NCI-H526 (cell line): ENCODE measurements around the gene RPAP3.
A peak's percentile ranks its signal among the peaks of the same experiment; 100 is the strongest.

Source experiments
- DNase-seq, 2 experiments: peaks; one replicate each; lab custom pipeline; 2025; lab: John Stamatoyannopoulos, UW

Gene RPAP3

DNA sequence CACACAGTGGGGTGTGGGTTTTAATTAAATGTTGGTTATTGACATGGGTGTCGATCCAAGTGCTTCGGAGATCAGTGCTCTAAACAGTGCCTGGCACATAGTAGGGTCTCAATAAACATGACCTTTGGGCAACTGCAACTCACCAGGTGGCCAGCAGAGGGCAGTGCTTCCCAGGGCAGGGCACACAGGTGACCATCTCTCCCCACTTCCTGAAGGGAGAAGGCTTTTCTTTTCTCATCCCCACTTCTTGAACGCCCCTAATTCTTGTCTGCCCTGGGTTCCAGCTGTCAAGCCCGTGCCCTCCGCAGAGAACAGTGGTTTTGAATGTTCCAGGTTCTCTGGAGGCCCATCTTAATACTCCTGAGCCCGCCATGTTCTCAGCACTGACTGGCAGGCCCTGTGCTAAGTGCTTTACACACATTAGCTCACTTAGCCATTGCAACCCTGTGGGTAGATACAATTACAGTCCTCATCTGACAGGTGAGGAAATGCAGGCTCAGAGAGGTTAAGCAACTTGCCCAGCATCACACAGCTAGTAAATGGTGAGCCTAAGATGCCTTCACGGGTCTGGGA lies 36.5 kb upstream of the RPAP3 start:
- DNase-seq: peak; percentile 5 to 30

- DNase-seq: no peak
Observed at GRCh38 chr12:47741340-47741703, 35.5 kb upstream of the RPAP3 start.

DNA sequence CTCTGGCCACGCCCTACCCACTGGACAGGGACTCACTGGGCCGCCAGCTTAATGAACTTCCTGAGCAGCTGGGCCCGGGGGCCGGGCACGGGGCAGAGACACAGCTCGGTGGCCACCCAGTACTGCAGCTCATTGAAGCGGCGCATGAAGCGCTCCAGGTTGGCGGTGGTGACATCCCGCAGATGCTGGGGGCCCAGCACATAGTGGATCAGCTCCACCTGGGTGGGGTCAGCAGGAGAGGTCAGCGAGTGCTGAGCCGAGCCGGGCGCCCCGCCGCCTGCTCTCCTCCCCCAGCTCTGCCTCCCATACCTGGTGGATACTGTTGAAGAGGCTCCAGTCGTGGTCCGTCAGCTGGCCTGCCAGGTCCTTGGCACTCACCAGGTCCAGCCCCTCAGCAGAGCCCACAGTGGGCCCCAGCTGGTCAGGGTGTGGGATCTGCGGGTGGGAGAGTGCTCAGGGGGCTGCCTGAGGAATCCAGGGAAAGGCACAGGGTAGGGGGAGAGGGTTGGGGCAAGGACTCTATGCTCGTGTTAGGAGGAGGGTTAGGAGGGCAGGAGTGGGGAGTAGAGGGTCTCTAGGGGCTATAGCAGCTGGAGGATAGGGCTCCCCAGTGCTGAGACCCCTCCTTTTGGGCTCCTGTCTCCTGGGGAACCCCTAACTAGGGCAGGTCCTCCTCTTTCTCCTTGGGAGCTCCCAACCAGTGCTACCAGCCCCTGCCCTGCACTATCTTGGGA lies 34.9 kb upstream of the RPAP3 start:
- no peak for DNase-seq

DNA sequence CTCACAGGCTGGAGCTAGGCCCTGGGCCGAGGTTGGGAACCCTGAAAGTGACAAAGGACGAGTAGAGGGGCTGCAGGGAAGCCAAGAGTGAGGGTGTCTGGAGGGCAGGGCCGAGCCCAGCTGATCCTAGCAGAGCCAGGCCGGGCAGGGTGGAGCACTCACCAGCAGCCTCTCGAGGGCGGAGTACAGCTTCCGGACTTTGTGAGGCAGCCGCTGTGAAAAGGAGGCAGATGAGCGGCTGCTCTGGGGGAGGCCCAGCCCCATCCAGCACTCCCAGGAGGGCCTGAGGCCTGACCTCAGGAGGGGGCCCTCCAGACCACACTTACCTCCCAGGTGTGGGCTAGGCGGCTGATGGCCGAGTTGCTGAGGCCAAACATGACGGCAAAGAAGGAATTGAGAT lies 34.1 kb upstream of the RPAP3 start:
- DNase-seq: no peak

DNA sequence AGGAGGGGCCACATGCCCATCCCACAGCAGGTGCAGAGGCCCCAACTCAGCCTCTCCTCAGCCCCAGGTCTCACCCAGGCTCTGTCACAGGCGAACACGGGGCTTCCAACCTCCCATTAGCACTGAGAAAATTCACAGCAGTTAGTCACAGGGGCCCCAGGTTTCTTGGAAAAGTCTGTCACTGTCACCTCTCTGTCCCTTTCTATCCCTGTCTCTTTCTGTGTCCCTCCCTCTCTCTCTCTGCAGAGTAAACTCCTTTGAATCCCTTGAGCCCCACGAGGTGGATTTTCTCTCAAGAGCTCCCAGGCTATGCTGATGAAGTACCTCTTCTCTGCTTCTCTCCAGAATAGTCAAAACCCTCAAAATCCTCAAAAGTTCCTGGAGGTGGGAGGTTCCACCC lies 33.5 kb upstream of the RPAP3 start:
- DNase-seq: no peak

GRCh38 chr12:47737936-47738594 lies 32.2 kb upstream of the RPAP3 start:
- no peak for DNase-seq

DNA sequence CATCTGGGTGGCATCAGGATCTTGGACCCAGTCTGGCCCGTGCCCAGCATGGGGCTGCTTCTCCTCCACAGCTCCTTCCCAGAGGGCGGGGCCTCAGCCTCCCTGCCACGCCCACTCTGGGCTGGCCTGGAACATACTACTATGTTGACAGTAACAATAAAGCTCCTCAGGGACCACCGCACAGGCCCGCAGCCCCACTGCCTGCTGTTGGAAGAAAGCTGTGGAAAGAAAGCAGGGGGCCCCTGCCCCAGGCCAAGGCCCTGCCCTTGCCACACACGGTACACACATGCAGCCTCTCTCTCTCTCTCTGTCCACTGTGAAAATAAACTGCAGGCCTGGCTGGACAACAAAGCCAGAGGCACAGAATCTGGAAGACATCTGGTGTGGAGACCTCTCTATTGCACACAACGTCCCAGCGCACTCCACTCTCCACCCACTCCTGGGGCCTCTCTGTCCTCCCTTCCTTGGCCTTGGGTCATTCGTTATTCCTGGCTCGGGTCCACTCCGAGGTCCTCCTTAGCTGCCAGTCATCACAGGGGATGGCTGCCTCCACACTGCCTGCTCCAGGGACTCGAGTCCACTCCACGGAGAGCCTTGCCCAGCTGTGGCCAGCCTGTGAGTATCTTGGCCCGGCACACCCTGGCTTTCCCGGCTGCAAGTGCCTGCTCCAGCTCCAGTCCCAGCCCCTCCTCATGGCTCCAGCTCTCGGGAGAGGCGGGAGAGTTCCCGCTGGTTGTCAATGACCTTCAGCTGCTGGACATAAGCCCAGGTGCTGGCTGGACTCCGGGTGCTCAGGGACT lies 31.2 kb upstream of the RPAP3 start:
- no peak for DNase-seq

DNA sequence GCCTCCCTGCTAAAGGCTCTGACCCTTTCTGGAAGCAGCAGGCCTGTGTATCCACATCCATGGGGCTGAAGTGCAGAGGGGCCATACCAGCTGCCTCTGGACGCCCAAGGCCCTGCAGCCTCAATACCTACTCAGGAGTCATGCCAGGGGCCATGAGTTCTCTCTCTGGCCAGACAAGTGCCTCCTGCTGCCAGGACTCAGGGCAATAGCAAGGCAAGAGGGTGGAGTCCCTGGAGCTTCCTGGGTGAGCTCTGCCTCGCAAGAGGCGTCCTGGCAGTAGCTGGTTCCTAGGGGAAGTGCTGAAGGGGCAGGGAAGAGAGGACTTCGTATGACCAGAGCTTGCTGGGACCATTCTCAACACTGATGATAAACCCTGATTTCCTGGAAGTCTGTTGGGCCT lies 30.4 kb upstream of the RPAP3 start:
- DNase-seq: no peak

DNA sequence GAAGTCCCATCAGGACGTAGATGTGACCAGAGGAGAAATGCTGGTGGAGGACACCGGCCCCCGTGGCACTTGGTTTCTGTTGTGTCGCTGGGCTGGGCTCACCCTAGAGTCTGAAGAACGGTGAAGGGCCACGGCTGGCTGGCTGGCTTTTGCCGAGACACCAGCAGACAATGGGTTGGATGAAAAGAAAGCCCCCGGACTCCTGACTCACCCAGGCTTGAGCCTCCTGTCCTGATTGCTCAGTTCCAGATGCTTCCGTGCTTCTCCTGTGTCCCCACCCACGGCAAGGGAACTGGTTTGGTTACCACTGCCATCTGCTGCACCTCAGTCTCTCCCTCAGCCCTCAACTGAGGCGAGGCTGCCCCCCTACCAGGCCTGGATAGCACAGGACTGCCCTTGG lies 29.8 kb upstream of the RPAP3 start:
- DNase-seq: no peak

GRCh38 chr12:47734725-47735480 lies 29.1 kb upstream of the RPAP3 start:
- no peak for DNase-seq

DNA sequence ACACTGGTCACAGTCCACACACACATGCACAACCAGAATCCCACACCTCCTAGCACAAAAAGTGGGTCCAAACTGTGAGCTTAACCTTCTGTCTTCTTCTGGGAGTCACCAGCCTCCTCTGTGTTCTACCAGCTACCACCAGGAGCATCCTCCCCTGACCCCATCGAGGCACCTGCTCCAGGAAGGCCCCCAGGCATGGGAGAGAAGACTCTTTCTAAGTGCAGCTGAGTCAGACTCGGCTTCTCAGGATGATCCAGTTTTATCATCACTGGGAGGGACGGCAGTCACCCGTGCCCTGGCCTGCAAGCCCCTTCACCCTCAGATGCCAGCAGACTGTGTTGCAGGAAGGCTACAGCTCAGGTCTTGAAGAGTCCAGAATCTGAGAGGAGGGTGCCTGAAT lies 27.3 kb upstream of the RPAP3 start:
- DNase-seq: no peak

DNA sequence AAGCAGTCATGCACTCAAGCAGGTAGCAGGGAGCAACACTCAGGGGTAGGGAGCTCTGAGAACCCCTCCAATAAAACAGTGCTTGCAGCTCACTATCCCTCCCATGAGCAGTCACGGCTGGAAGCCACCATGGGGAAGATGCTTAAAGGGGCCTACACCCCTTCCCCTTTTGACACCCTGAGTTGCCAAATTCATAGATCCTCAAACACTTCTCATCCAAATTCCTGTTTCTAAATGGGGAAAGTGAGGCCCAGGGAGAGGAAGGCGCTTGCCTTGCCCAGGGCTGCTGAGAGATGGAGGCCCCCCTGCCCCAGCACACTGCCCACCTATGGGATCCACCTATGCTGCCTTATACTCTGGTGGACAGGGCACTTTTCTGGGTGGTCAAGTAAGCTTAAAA lies 26.7 kb upstream of the RPAP3 start:
- no peak for DNase-seq

- no peak for DNase-seq
Observed at GRCh38 chr12:47731723-47732122, 25.9 kb upstream of the RPAP3 start.

DNA sequence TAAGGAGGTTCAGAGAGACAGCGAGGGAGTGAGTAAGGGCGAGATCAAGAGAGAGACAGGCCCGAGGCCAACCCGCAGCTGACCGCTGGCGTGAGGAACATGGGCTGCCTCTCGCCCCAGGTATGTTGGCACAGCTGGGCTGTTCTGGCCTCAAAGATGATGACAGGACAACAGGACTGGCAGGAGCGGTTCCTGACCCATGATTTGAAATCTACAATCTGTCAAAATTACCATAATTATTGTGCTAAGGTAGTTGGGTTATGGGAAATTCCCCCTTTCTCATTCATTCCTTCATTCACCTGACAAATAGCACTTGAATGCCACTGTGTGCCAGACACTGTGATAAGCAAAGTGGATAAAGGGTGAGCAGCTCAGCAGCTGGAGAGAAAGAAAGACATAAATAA lies 24.5 kb upstream of the RPAP3 start:
- no peak for DNase-seq

DNA sequence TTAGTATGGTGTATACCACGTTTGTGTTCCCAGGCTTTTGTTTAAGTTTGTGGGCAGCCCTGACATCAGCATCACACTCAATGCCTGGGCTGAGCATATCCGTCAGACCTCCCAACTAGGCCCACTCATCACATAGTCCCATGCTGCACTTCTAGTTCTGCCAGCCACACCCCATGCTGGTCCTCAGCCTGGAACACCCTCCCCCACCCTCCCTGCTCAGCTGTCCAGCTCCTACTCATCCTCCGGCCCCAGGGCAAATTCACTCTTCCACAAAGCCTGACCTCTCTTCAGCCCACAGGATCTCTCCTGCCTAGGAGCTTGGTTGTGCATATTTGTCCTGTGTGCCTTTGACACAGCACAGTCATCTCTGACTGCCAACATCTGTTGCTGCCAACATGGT lies 23.4 kb upstream of the RPAP3 start:
- no peak for DNase-seq

DNA sequence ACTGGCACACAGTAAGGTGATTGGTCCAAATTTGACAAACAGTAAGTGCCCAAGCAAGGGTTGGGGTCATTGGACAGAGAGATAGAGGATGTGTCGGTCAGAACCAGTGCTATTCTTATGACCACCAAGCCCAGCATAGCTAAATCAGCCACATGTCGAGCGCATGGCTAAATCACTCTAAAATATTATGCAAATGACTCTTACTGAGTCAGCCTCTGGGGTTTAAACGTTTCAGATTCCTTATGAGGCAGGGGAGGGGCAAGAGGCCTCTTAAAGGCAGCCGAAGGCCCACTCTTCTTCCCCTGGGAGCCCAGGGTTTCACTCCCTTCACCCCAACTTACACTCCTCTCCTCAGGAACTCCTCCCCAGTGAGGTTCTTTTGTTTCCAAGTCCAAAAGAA lies 20.1 kb upstream of the RPAP3 start:
- DNase-seq: peak; percentile 40 to 57

DNA sequence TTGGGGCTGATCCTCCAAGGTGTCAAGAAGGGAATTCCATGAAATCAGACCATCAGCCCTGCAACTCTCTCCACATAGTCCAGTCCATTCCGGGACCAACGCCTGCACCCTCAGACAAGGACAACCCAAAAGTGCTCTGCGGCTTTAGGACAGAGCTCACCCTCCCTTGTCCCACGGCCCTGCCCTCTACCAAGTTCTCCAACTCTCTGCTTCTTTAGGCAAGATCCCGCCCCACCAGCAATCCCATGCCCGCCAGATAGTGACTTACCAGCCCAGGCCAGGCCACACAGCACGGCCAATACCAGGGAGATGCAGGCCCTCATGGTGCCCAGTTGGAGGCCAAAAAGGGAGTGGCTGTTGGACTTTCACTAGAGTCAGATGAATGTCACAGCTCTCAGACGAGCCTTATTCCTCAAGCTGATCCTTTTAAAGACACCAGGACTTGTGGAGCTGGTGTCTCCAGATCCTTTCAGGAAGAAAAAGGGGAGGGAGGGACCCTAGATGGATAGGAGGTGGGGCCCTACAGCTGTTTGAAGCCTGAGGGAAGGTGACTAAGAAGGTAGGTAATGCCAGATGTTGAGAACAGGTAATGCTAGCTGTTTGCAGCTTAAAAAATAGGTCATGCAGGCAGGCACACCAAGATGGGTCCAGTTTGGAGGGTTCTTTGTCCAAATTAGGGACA lies 19.4 kb upstream of the RPAP3 start, which contains the start of gene ENDOU:
Gene ENDOU (minus strand): TSS at position 400 of the 682 bp plus-strand sequence. CDS start 77 bp downstream, at position 323.
- DNase-seq: no peak

- no peak for DNase-seq
Observed at GRCh38 chr12:47722941-47723631, 17.3 kb upstream of the RPAP3 start.

- no peak for DNase-seq
Observed at GRCh38 chr12:47722136-47722834, 16.5 kb upstream of the RPAP3 start.

DNA sequence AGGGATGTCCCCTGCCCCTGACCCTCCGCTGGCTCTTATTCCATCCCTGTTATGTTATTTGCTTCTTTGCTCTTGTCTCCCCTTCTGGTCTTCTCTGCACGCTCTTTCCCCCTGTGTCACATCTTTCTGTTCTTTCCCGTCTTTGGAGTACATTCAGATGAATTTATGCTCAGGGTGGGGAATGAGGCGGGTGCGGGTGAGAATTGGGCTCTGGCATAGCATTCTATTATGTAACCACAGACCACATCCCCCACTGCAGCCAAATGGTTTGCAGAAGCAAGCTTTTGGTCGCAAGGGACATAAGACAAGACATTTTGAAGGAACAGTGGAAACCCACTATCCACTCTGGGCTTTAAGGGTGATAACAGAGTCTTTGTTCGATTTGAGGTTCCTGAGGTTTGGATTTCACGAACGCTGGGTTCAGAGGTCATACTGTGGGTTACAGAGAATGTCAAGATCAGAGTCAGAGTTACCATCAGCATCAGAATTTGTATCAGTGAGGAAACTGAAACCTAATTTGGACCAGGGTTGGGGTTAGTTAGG lies 15.7 kb upstream of the RPAP3 start:
- no peak for DNase-seq
